Suprapubic skin (tissue), 4 donors: ENCODE measurements around the gene NUP50. TPM values are rescaled to one million over a fixed set of nuclear protein-coding genes. Genes with fewer than 3 reads are reported as not detected.

ENCODE experiments used
- DNase-seq, 2 donors: peaks; one replicate each; pipeline ENCODE4 v3.0.0-alpha.2; 2019; ENCODE audit warnings: low spot score in 2 of 2
- H3K27ac ChIP-seq: fragments of 200-600 bp; sonication (generic); one replicate; pipeline ENCODE4 v1.5.1; 2019
- H3K27me3 ChIP-seq: fragments of 200-600 bp; sonication (generic); one replicate; pipeline ENCODE4 v1.5.1; 2019
- H3K36me3 ChIP-seq: fragments of 200-600 bp; sonication (generic); one replicate; pipeline ENCODE4 v1.5.1; 2019
- H3K4me1 ChIP-seq: fragments of 200-600 bp; sonication (generic); one replicate; pipeline ENCODE4 v1.5.1; 2019
- H3K4me3 ChIP-seq: fragments of 200-600 bp; sonication (generic); one replicate; pipeline ENCODE4 v1.5.1; 2019; ENCODE audit warnings: mild to moderate bottlenecking
- H3K9me3 ChIP-seq: fragments of 200-600 bp; sonication (generic); one replicate; pipeline ENCODE4 v1.5.1; 2019
- CTCF ChIP-seq, 2 donors: fragments of 200-600 bp in 1 of 2; fragments of 450-650 bp in 1 of 2; sonication (generic) in 1 of 2; IDR thresholded peaks; one replicate each; pipeline ENCODE4 v1.5.1; 2016 to 2019; ENCODE audit warnings: antibody characterized with exemption in 2 of 2, mild to moderate bottlenecking in 1 of 2, moderate library complexity in 1 of 2
- EP300 ChIP-seq: sonication (generic); formaldehyde crosslinking; IDR thresholded peaks from one replicate; pipeline ENCODE4 v1.6.1; 2017; ENCODE audit warnings: antibody characterized with exemption
- POLR2A ChIP-seq, 2 donors: fragments of 450-650 bp; IDR thresholded peaks; one replicate each; pipeline ENCODE4 v1.6.1; 2017; ENCODE audit warnings: antibody characterized with exemption in 2 of 2, mild to moderate bottlenecking in 2 of 2, moderate library complexity in 2 of 2
- POLR2AphosphoS5 ChIP-seq, 3 donors: sonication (generic); formaldehyde crosslinking; IDR thresholded peaks; one replicate each; pipeline ENCODE4 v1.6.1; 2017; ENCODE audit warnings: antibody characterized with exemption in 3 of 3
- WGBS: methylation state at CpG from one replicate; pipeline ENCODE4 v1.1.5; 2018; 5-methylcytosine and 5-hydroxymethylcytosine counted together
- total RNA-seq, 4 donors: library from RNA; depleted of rRNA; stranded (reverse); fragments of >200 nt; gene quantifications; one replicate each; pipeline ENCODE4 v1.1.0, GENCODE V29; 2016

NUP50 gene
- total RNA-seq, 4 donors from 2014 or later: 44.2 to 74.0 (median 64.0) TPM

- H3K27me3 ChIP-seq: no peaks in the 10 kb centered on the region
- H3K36me3 ChIP-seq: peaks cover 11% of the 10 kb centered on the region
- no peak for TF ChIP-seq POLR2AphosphoS5 (IDR thresholded peaks at IDR 0.05)
- peaks cover 57% of the 10 kb centered on the region for H3K4me1 ChIP-seq
- peak overlapping the region; percentile 45 for H3K4me3 ChIP-seq
- H3K9me3 ChIP-seq: no peaks in the 10 kb centered on the region
- DNase-seq: peak in 1 of 2 donors; percentile 40
- H3K27ac ChIP-seq: peak overlapping the region; percentile 73
- WGBS: 75% methylated on average over 8 of the region's 8 CpGs
Measured at GRCh38 chr22:45210991-45211390, 47.3 kb downstream of the NUP50 start.

- Histone ChIP-seq H3K4me3 (peak overlapping the region; percentile 45), H3K27ac (peak overlapping the region; percentile 73), H3K36me3 (peaks cover 11% of the 10 kb centered on the region), H3K4me1 (peaks cover 57% of the 10 kb centered on the region), H3K27me3 (no peaks in the 10 kb centered on the region), H3K9me3 (no peaks in the 10 kb centered on the region)
- DNase-seq: peak in 1 of 2 donors; percentile 58
- WGBS: 44% methylated on average over 5 of the region's 8 CpGs
- TF ChIP-seq EP300: no peak
- no peak for TF ChIP-seq POLR2AphosphoS5 (IDR thresholded peaks at IDR 0.05)
- TF ChIP-seq CTCF (IDR thresholded peaks at IDR 0.05): no peak
- TF ChIP-seq POLR2A (IDR thresholded peaks at IDR 0.05): no peak
Measured at GRCh38 chr22:45211435-45211834, 47.7 kb downstream of the NUP50 start.

- TF ChIP-seq POLR2AphosphoS5 (IDR thresholded peaks at IDR 0.05): no peak
- TF ChIP-seq EP300: no peak
- TF ChIP-seq CTCF (IDR thresholded peaks at IDR 0.05): no peak
- TF ChIP-seq POLR2A (IDR thresholded peaks at IDR 0.05): no peak
- Histone ChIP-seq H3K27me3 (no peaks in the 10 kb centered on the region), H3K4me3 (peak overlapping the region; percentile 45), H3K27ac (peak overlapping the region; percentile 73), H3K9me3 (no peaks in the 10 kb centered on the region), H3K36me3 (peaks cover 11% of the 10 kb centered on the region), H3K4me1 (peaks cover 57% of the 10 kb centered on the region)
- 68% methylated on average over 17 of the region's 18 CpGs for WGBS
- no peak for DNase-seq
Measured at GRCh38 chr22:45211848-45212247, 48.1 kb downstream of the NUP50 start.

- TF ChIP-seq EP300: no peak
- TF ChIP-seq CTCF (IDR thresholded peaks at IDR 0.05): no peak
- no peak for TF ChIP-seq POLR2AphosphoS5 (IDR thresholded peaks at IDR 0.05)
- TF ChIP-seq POLR2A (IDR thresholded peaks at IDR 0.05): no peak
- Histone ChIP-seq H3K4me3 (peak overlapping the region; percentile 45), H3K36me3 (peaks cover 11% of the 10 kb centered on the region), H3K4me1 (peaks cover 57% of the 10 kb centered on the region), H3K27ac (peak overlapping the region; percentile 73), H3K9me3 (no peaks in the 10 kb centered on the region), H3K27me3 (no peaks in the 10 kb centered on the region)
- DNase-seq: peak in 1 of 2 donors; percentile 90
- WGBS: 11% methylated on average over 9 of the region's 14 CpGs
Measured at GRCh38 chr22:45212306-45212709, 48.6 kb downstream of the NUP50 start.

- TF ChIP-seq EP300: no peak
- TF ChIP-seq POLR2AphosphoS5 (IDR thresholded peaks at IDR 0.05): no peak
- no peak for TF ChIP-seq POLR2A (IDR thresholded peaks at IDR 0.05)
- no peak for TF ChIP-seq CTCF (IDR thresholded peaks at IDR 0.05)
- H3K27ac ChIP-seq: peak overlapping the region; percentile 73
- H3K9me3 ChIP-seq: no peaks in the 10 kb centered on the region
- DNase-seq: no peak
- peaks cover 6% of the 10 kb centered on the region for H3K36me3 ChIP-seq
- WGBS: 55% methylated on average over 20 of the region's 22 CpGs
- peaks cover 57% of the 10 kb centered on the region for H3K4me1 ChIP-seq
- peak overlapping the region; percentile 45 for H3K4me3 ChIP-seq
- no peaks in the 10 kb centered on the region for H3K27me3 ChIP-seq
Measured at GRCh38 chr22:45212992-45213751, 49.4 kb downstream of the NUP50 start.
